IPS-NIHi7 (cell line): ENCODE measurements around the gene LDLRAD4.

Source experiments
- DNase-seq: peaks from one replicate; pipeline ENCODE4 v3.0.0; 2012; ENCODE audit warnings: mixed read lengths; ENCODE audit errors: extremely low spot score

Gene LDLRAD4

DNA sequence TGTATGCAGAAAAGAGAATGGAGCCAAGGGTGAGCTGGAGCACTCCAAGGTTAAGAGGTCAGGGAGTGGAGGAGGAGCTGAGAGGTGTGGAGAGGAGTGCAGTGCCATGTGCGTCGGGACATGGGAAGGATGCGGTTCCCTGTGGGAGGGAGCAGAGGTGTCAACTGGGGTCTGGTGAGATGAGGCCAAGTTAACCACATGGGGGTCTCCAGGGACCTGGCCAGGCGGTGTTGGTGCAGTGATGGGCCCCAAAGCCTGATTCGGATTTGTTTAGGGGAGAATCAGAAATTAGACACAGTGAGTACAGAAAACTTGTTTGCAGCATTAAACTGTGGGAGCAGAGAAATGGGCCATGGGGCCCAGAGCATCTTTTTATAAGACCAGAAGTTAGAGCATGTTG is 210.5 kb downstream of the LDLRAD4 start:
- no peak for DNase-seq

DNA sequence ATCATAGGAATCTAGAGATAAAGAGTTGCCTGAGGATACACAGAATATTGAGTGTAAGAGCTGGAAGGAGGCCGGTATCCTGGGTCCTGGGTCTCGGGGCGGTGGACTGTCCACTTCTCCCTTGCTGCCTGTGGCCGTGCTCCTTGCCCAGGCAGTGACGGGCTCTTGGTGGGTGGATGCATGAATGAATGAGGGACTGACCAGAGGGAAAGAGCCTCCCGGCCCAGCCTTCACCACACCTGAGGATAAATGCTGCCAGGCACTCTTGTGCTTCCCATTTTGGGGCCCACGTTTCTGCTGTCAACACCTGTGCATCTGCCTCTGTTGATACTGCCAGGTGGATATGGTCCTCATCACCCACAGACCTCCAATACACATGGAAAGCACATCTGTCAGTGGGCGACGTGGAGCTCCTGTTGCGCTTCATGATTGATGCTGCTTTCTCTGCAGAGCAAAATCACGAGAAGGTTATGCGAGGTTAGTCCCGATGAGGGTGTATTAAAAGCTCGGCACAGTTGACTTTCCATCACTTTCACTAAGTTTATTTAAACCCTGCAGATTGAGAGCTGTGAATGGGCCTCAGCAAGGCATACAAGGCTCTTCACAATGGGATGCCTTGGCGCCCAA is 211.4 kb downstream of the LDLRAD4 start:
- no peak for DNase-seq

DNA sequence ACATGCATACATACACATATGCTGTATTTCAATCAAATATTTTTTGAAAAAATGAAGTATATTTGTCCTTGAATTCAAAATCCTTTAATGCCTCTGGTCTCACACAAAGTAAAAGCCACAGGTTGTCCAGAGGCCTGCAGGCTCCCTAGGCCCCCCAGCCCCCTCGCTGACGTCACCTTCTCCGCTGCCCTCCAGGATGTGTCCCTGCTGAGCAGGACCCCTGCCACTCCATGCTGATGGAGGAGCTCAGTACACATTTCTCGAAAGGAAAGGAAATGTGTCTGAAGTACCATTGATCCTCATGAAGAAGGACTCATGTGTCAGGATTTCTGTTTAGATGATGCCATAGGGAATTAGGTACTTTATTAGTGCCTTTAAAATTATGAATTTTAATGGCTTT is 212.1 kb downstream of the LDLRAD4 start:
- no peak for DNase-seq

- no peak for DNase-seq
Observed at GRCh38 chr18:13431886-13432285, 213.3 kb downstream of the LDLRAD4 start.

DNA sequence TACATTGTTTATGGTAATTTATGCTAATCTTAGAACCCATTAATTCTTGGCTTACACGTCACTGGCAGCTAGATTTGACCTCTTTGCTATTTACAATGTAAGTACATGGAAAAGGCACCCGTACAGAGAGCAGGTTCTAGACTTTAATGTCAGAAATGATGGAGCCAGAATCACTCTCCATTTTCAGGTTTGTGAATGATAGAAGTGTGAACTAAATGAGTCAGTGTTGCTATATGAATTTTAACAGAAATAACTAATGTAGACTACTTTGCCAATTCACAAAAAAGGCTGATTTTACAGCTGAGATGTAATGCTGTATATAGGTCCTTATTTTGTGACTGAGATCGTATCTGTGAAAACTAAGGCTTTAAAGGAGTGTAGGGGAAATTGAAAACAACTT is 214.6 kb downstream of the LDLRAD4 start:
- no peak for DNase-seq

- no peak for DNase-seq
Observed at GRCh38 chr18:13433685-13434084, 215.1 kb downstream of the LDLRAD4 start.

DNA sequence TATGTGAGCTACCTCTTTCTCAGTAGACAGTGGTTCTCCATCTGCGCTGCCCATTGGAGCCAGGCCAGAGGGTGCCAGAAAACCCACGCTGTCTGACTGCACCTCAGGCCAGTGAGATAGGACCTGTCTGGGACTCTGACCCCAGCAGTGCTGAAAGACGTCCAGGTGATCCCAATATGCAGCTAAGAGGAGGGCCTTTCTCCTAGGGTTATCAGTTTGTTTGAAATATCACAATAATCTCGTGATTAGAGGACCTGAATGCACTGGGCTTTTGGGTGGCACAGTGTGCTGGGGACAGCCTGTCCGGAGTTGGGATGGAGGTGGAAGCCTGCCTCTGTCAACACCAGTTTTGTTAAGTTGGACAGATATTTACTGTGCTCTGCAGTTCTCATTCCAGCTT is 216.3 kb downstream of the LDLRAD4 start:
- DNase-seq: no peak

GRCh38 chr18:13435586-13436333 is 217.2 kb downstream of the LDLRAD4 start:
- no peak for DNase-seq

- no peak for DNase-seq
Observed at GRCh38 chr18:13436576-13436975, 218.0 kb downstream of the LDLRAD4 start.

GRCh38 chr18:13437034-13437433 is 218.5 kb downstream of the LDLRAD4 start:
- no peak for DNase-seq

DNA sequence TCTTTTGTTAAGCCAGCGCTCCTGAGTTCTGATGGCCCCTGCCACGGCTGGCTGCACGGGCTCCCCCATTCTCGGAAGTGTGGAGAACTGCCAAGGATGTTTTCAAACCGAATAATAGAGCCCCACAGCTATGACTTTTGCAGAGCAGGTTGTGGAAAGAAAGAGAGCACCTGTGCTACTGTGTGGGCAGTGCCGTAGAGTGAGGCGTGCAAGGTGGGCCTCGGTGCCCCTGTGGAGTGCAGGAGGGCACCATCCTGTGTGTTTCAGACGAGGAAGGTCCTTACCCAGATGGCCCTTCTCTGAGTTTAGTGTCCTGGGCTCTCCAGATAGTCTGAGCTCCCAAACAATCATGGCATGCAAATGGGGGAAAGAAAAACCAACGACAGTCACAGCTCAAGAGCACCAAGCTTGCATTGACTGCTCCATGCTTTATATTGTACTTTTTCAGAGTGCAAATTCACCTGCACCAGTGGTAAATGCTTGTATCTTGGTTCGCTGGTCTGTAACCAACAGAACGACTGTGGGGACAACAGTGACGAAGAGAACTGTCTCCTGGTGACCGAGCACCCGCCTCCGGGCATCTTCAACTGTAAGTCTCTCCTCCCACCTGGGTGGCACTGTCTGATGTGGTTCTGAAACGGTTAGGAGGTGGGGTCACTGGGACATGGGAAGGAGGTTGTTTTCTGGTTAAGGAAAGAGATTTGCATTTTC is 219.4 kb downstream of the LDLRAD4 start:
- no peak for DNase-seq

- DNase-seq: no peak
Observed at GRCh38 chr18:13438507-13439056, 220.0 kb downstream of the LDLRAD4 start.

DNA sequence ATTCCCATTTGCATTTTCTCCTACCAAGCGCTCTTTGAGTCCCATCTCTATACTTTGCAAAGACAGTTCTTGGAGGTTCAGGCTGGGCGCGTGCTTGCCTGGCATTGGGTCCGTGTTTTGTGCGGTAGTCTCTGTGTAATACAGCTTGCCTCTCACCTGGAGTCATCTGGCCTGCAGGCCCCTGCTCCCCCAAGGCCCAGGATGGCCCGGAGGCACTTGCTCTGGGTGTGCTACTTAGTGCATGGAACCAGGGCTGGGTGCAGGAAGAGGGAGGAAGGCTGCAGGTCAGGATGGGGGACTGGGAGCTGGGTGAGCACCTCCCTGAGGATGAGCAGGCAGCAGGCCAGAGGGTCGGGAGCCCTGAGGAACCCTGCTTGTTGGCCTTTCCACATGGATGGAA is 220.9 kb downstream of the LDLRAD4 start:
- no peak for DNase-seq

- no peak for DNase-seq
Observed at GRCh38 chr18:13440277-13441248, 222.0 kb downstream of the LDLRAD4 start.

DNA sequence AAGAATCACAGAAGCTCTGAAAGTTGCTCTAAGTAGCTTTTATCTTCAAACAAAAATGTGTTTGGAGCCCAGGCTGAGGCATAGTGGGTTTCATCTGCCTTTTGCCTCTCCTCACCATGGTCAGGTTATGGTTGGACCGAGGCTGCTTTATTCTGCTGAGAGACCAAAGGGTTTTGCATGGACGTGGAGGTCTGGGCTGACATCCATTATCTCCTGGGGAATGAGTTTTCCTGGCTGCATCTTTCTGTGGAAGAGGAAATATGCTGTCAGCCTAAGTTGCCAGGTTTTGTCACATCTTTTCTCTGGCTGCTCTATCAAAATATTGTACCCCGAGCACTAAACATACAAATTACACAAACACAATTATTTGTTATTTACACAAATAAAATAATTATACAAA is 223.2 kb downstream of the LDLRAD4 start:
- DNase-seq: no peak

DNA sequence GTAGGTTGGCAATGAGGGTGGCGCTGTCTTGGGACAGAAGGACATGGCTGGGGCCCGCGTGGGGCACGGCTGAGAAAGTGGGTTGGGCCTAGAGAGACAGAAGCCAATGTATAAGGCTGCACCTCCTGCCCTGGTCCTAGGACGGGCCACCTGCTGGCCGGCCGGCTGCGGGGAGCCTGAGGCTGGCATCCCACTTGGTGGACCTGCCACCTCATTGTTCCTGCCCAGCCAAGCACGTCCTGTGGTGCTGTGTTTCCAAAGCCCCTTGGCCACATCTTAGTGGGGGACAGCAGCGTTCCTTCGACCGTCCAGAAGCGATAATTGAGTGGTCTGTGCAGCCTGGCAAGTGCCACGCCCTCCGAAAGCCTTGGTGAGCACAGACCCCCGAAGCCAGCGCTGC is 223.9 kb downstream of the LDLRAD4 start:
- DNase-seq: no peak

GRCh38 chr18:13443552-13443951 is 225.0 kb downstream of the LDLRAD4 start:
- no peak for DNase-seq

GRCh38 chr18:13444430-13445240 is 226.1 kb downstream of the LDLRAD4 start:
- no peak for DNase-seq

DNA sequence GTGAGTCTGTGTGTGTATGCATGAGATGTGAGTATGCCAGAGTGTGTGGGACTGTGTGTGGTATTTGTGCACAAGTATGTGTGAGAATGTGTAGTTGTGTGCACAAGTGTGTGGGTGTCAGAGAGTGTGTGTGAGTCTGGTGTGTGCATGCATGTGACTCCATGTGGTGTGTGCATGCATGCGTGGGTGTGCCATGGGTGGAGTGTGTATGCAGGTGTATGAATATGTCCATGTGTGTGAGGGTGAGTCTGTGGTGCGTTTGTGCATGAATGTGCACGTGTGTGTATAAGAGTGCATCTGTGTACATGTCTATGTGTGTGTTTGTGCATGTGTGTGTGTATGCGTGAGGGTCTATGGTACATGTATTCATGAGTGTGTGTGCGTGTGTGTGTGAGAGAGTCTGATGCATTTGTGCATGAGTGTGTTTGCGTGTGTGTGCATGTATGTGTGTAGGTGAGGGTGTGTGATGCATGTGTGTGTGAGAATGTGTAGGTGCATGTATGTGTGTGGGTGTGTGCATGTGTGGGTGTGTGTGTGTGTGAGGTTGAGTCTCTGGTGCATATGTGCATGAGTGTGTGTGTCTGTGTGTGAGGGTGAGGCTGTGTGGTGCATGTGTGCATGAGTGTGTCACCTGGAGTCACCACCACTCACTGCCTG is 226.8 kb downstream of the LDLRAD4 start:
- DNase-seq: no peak

DNA sequence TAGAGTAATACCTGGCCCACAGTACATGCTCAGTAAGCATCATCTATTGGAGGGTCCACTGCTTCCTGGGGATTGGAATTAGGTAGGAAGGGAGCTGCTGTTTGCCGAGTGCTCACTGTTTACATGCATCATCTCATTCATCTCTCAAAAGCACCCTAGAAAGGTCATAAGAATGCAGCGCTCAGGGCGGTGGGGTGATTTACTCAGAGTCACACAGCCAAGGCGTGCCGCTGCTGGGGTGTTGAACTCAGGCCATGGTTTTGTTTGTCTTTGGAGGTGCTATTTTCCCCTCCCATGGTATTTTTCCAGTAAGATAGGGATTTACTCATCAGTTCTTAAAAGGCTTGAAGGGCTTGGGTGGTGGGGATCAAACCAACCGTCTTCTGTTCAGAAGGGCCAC is 227.5 kb downstream of the LDLRAD4 start:
- no peak for DNase-seq
